Gastroesophageal sphincter (tissue), 4 donors: Measurements from ENCODE around the gene KCTD10. TPM values are rescaled to one million over a fixed set of nuclear protein-coding genes. Genes with fewer than 3 reads are reported as not detected.
"Not testable (repeated sequence)": the region's sequence is repeated elsewhere in the genome, so short reads cannot be mapped to it uniquely, and the experiment has no call there.

ENCODE experiments used
- ATAC-seq: fragments of 150-250 bp; one replicate; pipeline ENCODE4 v1.9.1; 2016; ENCODE audit warnings: mild to moderate bottlenecking, moderate library complexity
- H3K27ac ChIP-seq, 4 donors: fragments of 200-600 bp; sonication (generic) in 3 of 4; 1 replicate in 3 of 4; 2 replicates in 1 of 4; pipeline ENCODE4 v1.5.1; 2016 to 2019
- H3K27me3 ChIP-seq: fragments of 200-600 bp; sonication (generic); one replicate; pipeline ENCODE4 v1.5.1; 2019
- H3K36me3 ChIP-seq, 2 donors: fragments of 200-600 bp; sonication (generic); one replicate each; pipeline ENCODE4 v1.5.1; 2019; ENCODE audit warnings: control low read depth in 1 of 2
- H3K4me1 ChIP-seq, 3 donors: fragments of 200-600 bp; sonication (generic); 1 replicate in 2 of 3; 2 replicates in 1 of 3; pipeline ENCODE4 v1.5.1; 2016 to 2019; ENCODE audit warnings: control low read depth in 2 of 3
- H3K4me3 ChIP-seq, 2 donors: fragments of 200-600 bp; sonication (generic); one replicate each; pipeline ENCODE4 v1.5.1; 2019; ENCODE audit warnings: mild to moderate bottlenecking in 1 of 2, moderate library complexity in 1 of 2
- H3K9me3 ChIP-seq, 3 donors: fragments of 200-600 bp; sonication (generic); one replicate each; pipeline ENCODE4 v1.5.1; 2017 to 2019; ENCODE audit warnings: control low read depth in 2 of 3
- CTCF ChIP-seq, 4 experiments: fragments of 200-600 bp in 2 of 4; fragments of 450-650 bp in 2 of 4; sonication (generic) in 1 of 4; IDR thresholded peaks; one replicate each; pipeline ENCODE4 v1.5.1; 2017 to 2019; ENCODE audit warnings: antibody characterized with exemption in 4 of 4, mild to moderate bottlenecking in 2 of 4, moderate library complexity in 2 of 4
- EP300 ChIP-seq: sonication (generic); formaldehyde crosslinking; IDR thresholded peaks from one replicate; pipeline ENCODE4 v1.6.1; 2017; ENCODE audit warnings: antibody characterized with exemption, mild to moderate bottlenecking
- POLR2A ChIP-seq, 2 donors: fragments of 450-650 bp; IDR thresholded peaks; one replicate each; pipeline ENCODE4 v1.6.1; 2017; ENCODE audit warnings: antibody characterized with exemption in 2 of 2, mild to moderate bottlenecking in 2 of 2, moderate library complexity in 1 of 2
- POLR2AphosphoS5 ChIP-seq: sonication (generic); formaldehyde crosslinking; IDR thresholded peaks from one replicate; pipeline ENCODE4 v1.6.1; 2017; ENCODE audit warnings: antibody characterized with exemption
- WGBS, 2 donors: methylation state at CpG; one replicate each; pipeline ENCODE4 v1.1.5; 2018; ENCODE audit warnings: low coverage in 1 of 2; 5-methylcytosine and 5-hydroxymethylcytosine counted together
- total RNA-seq, 4 donors: library from RNA; depleted of rRNA; stranded (reverse); fragments of >200 nt; gene quantifications; one replicate each; pipeline ENCODE4 v1.1.0, GENCODE V29; 2016

The KCTD10 gene
- total RNA-seq, 4 donors from 2014 or later: 76.8 to 104 (median 94.5) TPM

GRCh38 chr12:109422251-109422650, 54.8 kb downstream of the KCTD10 start:
- Histone ChIP-seq H3K9me3 (no peaks in the 10 kb centered on the region), H3K27me3 (peaks cover 22% of the 10 kb centered on the region), H3K36me3 (no peaks in the 10 kb centered on the region), H3K27ac (no peak overlapping the region), H3K4me3 (no peak overlapping the region), H3K4me1 (no peaks in the 10 kb centered on the region)
- no peak for TF ChIP-seq POLR2A (IDR thresholded peaks at IDR 0.05)
- no peak for TF ChIP-seq CTCF (IDR thresholded peaks at IDR 0.05)
- TF ChIP-seq EP300: no peak
- TF ChIP-seq POLR2AphosphoS5: no peak
- 17% methylated on average over 2 of the region's 10 CpGs; no CpG with 5 or more reads in 1 of the 2 donors for WGBS, 2 donors
- ATAC-seq: no peak

GRCh38 chr12:109421355-109422087, 55.6 kb downstream of the KCTD10 start:
- 53 to 84% methylated on average over 4 to 6 of the region's 8 CpGs for WGBS, 2 donors
- no peak overlapping the region for H3K4me3 ChIP-seq
- no peaks in the 10 kb centered on the region for H3K9me3 ChIP-seq
- H3K27me3 ChIP-seq: peaks cover 22% of the 10 kb centered on the region
- H3K27ac ChIP-seq: no peak overlapping the region
- no peak for ATAC-seq
- TF ChIP-seq CTCF (IDR thresholded peaks at IDR 0.05): no peak
- no peak for TF ChIP-seq EP300
- no peak for TF ChIP-seq POLR2AphosphoS5
- TF ChIP-seq POLR2A (IDR thresholded peaks at IDR 0.05): no peak
- no peaks in the 10 kb centered on the region for H3K36me3 ChIP-seq
- H3K4me1 ChIP-seq: no peaks in the 10 kb centered on the region

GRCh38 chr12:109418848-109419480, 58.1 kb downstream of the KCTD10 start:
- H3K4me1 ChIP-seq: no peaks in the 10 kb centered on the region
- ATAC-seq: no peak
- no peak overlapping the region for H3K4me3 ChIP-seq
- H3K36me3 ChIP-seq: no peaks in the 10 kb centered on the region
- H3K27me3 ChIP-seq: peaks cover 22% of the 10 kb centered on the region
- no peaks in the 10 kb centered on the region for H3K9me3 ChIP-seq
- WGBS, 2 donors: 55 to 56% methylated on average over 3 to 4 of the region's 4 CpGs
- H3K27ac ChIP-seq: no peak overlapping the region
- TF ChIP-seq CTCF (IDR thresholded peaks at IDR 0.05): no peak
- no peak for TF ChIP-seq EP300
- no peak for TF ChIP-seq POLR2A (IDR thresholded peaks at IDR 0.05)
- no peak for TF ChIP-seq POLR2AphosphoS5

- not testable (repeated sequence) for H3K36me3 ChIP-seq, H3K4me3 ChIP-seq, H3K27ac ChIP-seq, H3K9me3 ChIP-seq, H3K27me3 ChIP-seq, ATAC-seq, H3K4me1 ChIP-seq
- WGBS, 2 donors: 78% methylated on average over 1 of the region's 4 CpGs; no CpG with 5 or more reads in 1 of the 2 donors
Measured at GRCh38 chr12:109406147-109406546, 71.0 kb downstream of the KCTD10 start.

GRCh38 chr12:109404841-109405240, 72.3 kb downstream of the KCTD10 start:
- WGBS, 2 donors: 100% methylated on average over 2 of the region's 2 CpGs
- not testable (repeated sequence) for H3K27ac ChIP-seq, H3K4me1 ChIP-seq

More at GRCh38 chr12:109404841-109405240, 72.3 kb downstream of the KCTD10 start:
- not testable (repeated sequence) for H3K27me3 ChIP-seq, H3K4me3 ChIP-seq, H3K9me3 ChIP-seq, H3K36me3 ChIP-seq, ATAC-seq

Other genes with a start within 250 kb of the KCTD10 start
- not detected for gene FOXN4, start 168.0 kb downstream of the KCTD10 start, total RNA-seq
- gene MYO1H, start 129.4 kb downstream of the KCTD10 start, total RNA-seq: not detected
- 10 to 100 TPM; 45.2 to 63.6 (median 62.8) TPM for gene UBE3B, start 334 bp upstream of the KCTD10 start, total RNA-seq
- gene MMAB, start 96.2 kb upstream of the KCTD10 start, total RNA-seq: 10 to 100 TPM; 22.3 to 39.6 (median 31.1) TPM
- gene MVK, start 96.5 kb upstream of the KCTD10 start, total RNA-seq: 10 to 100 TPM in 2 of 4 donors, 1 to 10 TPM in 2; 6.2 to 18.2 (median 10.4) TPM
- gene FAM222A, start 236.5 kb upstream of the KCTD10 start, total RNA-seq: 1 to 10 TPM in 2 of 4 donors, under 1 TPM in 2; 0.54 to 3.7 (median 0.92) TPM